A673 (cell line): Measurements from ENCODE around the gene TMEM273. TPM values are rescaled to one million over a fixed set of nuclear protein-coding genes. Genes with fewer than 3 reads are reported as not detected.

Source experiments
- BruUV-seq: library from RNA; stranded (reverse); fragments of 400-500 nt; replicated peaks from 2 replicates; lab custom pipeline; 2021; lab: Mats Ljungman, UMichigan
- CTCF ChIA-PET: fragments of 300-600 bp; sonication (Branson Sonifier 250); formaldehyde crosslinking; loops from one replicate; lab custom pipeline; 2022; ENCODE audit warnings: antibody characterized with exemption; lab: Charles Lee
- POLR2A ChIA-PET: fragments of 300-600 bp; sonication (Branson Sonifier 250); formaldehyde crosslinking; loops from one replicate; lab custom pipeline; 2022; ENCODE audit warnings: antibody characterized with exemption; ENCODE audit not compliant: low non-redundant PET; lab: Charles Lee
- DNase-seq: peaks from one replicate; pipeline ENCODE4 v3.0.0-alpha.2; 2015; ENCODE audit warnings: low spot score
- H3K27ac ChIP-seq: fragments of 200-600 bp; sonication (generic); 2 replicates; pipeline ENCODE4 v1.5.1; 2016; ENCODE audit warnings: mixed run types, low read depth, mild to moderate bottlenecking, mixed read lengths, antibody characterized with exemption, low read length; ENCODE audit not compliant: poor library complexity, severe bottlenecking
- H3K27me3 ChIP-seq: fragments of 200-600 bp; sonication (generic); replicated peaks from 2 replicates; pipeline ENCODE4 v1.6.1; 2017; ENCODE audit warnings: mixed run types, low read depth, mild to moderate bottlenecking, mixed read lengths, antibody characterized with exemption, low read length; ENCODE audit not compliant: insufficient read depth, poor library complexity
- H3K36me3 ChIP-seq: fragments of 200-600 bp; sonication (generic); 2 replicates; pipeline ENCODE4 v1.6.1; 2016; ENCODE audit warnings: mixed run types, mild to moderate bottlenecking, mixed read lengths, antibody characterized with exemption, low read length; ENCODE audit not compliant: insufficient read depth, poor library complexity, severe bottlenecking
- H3K4me1 ChIP-seq: fragments of 200-600 bp; sonication (generic); 2 replicates; pipeline ENCODE4 v1.6.1; 2017; ENCODE audit warnings: mixed run types, mild to moderate bottlenecking, mixed read lengths, antibody characterized with exemption, low read length; ENCODE audit not compliant: insufficient read depth, poor library complexity, severe bottlenecking
- H3K4me3 ChIP-seq: fragments of 200-600 bp; sonication (generic); 2 replicates; pipeline ENCODE4 v1.5.1; 2016; ENCODE audit warnings: low read depth, mixed run types, mild to moderate bottlenecking, mixed read lengths, low read length; ENCODE audit not compliant: poor library complexity, severe bottlenecking
- H3K9me3 ChIP-seq: fragments of 200-600 bp; sonication (generic); 2 replicates; pipeline ENCODE4 v1.6.1; 2016; ENCODE audit warnings: mixed run types, low read depth, mild to moderate bottlenecking, mixed read lengths, antibody characterized with exemption, low read length; ENCODE audit not compliant: poor library complexity, severe bottlenecking
- CTCF ChIP-seq: fragments of 300-800, 200-600 bp; sonication (generic); conservative IDR thresholded peaks from 2 replicates; pipeline ENCODE4 v1.5.1; 2017; ENCODE audit warnings: low read depth, mild to moderate bottlenecking, antibody characterized with exemption, low read length, moderate library complexity, mixed read lengths
- EZH2 ChIP-seq: fragments of 200-600 bp; sonication (generic); IDR thresholded peaks from 2 replicates; pipeline ENCODE4 v1.6.1; 2017; ENCODE audit warnings: borderline replicate concordance, low read depth, mild to moderate bottlenecking, mixed read lengths, antibody characterized with exemption, low read length; ENCODE audit not compliant: poor library complexity, severe bottlenecking
- intact Hi-C: fragments of 100-400 bp; cut with micrococcal nuclease; formaldehyde crosslinking; loops from one replicate; pipeline ENCODE4 v1.10.0; 2022; ENCODE audit not compliant: unreplicated experiment
- total RNA-seq: library from RNA; stranded (reverse); gene quantifications from 2 replicates; pipeline ENCODE4 v1.2.3, GENCODE V29; 2021

TMEM273 gene
- total RNA-seq, 1 experiment from 2014 or later, result not detected

DNA sequence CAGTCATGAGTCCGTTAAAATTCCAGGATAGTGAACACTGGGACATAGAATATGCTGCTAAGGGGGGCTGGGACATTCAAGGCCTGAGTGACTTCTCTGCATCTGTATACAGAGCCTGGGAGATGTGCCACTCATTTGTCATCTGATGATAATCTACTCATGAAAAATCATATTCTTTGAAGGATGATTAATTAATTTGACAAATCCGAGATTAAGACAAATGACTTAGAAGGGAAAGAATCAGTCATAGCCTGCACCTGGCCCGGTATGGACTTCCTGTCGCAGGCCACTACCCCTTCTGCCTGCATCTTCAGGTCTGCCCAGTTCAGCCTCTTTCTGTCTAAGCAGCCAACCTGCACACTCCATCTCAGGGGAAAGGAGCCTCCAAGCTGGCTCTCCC lies 35.5 kb downstream of the TMEM273 start:
- no peaks in the 10 kb centered on the region for H3K36me3 ChIP-seq
- ChIA-PET POLR2A (no interaction called here), CTCF (no interaction called here)
- intact Hi-C loops, result no loop called here
- no peak overlapping the region for H3K4me3 ChIP-seq
- peaks cover 35% of the 10 kb centered on the region for H3K27me3 ChIP-seq
- no peak overlapping the region for H3K27ac ChIP-seq
- H3K9me3 ChIP-seq, result no peaks in the 10 kb centered on the region
- H3K4me1 ChIP-seq, result no peaks in the 10 kb centered on the region
- TF ChIP-seq EZH2 (no peak), CTCF (no peak)
- BruUV-seq, result no TSS peak
- DNase-seq, result no peak

- ChIA-PET POLR2A (no interaction called here), CTCF (no interaction called here)
- intact Hi-C loops, result no loop called here
- no TSS peak for BruUV-seq
- TF ChIP-seq CTCF, result no peak
- TF ChIP-seq EZH2, result no peak
- DNase-seq, result no peak
- Histone ChIP-seq H3K4me1 (no peaks in the 10 kb centered on the region), H3K9me3 (no peaks in the 10 kb centered on the region), H3K27ac (no peak overlapping the region), H3K4me3 (no peak overlapping the region), H3K36me3 (no peaks in the 10 kb centered on the region), H3K27me3 (peaks cover 29% of the 10 kb centered on the region)
Measured at GRCh38 chr10:49152037-49152436, 36.2 kb downstream of the TMEM273 start.

- Histone ChIP-seq H3K36me3 (no peaks in the 10 kb centered on the region), H3K4me1 (no peaks in the 10 kb centered on the region), H3K9me3 (no peaks in the 10 kb centered on the region), H3K4me3 (no peak overlapping the region), H3K27me3 (peaks cover 25% of the 10 kb centered on the region), H3K27ac (no peak overlapping the region)
- ChIA-PET CTCF (no interaction called here), POLR2A (no interaction called here)
- no TSS peak for BruUV-seq
- no peak for DNase-seq
- intact Hi-C loops, result no loop called here
- TF ChIP-seq EZH2 (no peak), CTCF (no peak)
Measured at GRCh38 chr10:49151481-49151880, 36.7 kb downstream of the TMEM273 start.
